Stimulated activated CD8-positive, alpha-beta memory T cell treated with anti-CD3 and anti-CD28 coated beads, Interleukin-15, amount 100 ng/mL, for 48 hours (primary cell): ENCODE data around the gene MARCHF3.
"Not testable (repeated sequence)": the region's sequence is repeated elsewhere in the genome, so short reads cannot be mapped to it uniquely, and the experiment has no call there.

ENCODE experiments used
- DNase-seq, 2 donors: peaks; one replicate each; pipeline ENCODE4 v3.0.0-alpha.2; 2020; ENCODE audit warnings: low read depth in 2 of 2

MARCHF3 gene

DNA sequence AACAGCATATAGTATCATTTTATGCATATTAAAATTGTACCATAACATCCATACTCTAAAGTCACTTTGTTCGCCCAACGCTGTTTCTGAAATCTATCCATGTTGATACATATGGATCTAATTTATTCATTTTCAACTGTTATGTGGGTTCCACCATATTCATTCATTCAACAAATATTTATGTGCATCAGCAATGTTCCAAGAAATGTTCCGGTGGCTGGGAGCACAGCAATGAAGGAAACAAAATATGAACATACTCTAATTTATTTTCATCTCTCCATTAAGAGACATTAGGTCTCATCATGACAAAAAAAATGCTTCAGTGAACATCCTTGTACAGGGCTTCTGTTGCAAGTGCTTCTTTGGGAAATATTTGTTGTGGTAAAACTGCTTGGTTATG is 75.4 kb downstream of the MARCHF3 start:
- DNase-seq = no peak

- DNase-seq = no peak
Observed at GRCh38 chr5:126953640-126954039, 76.7 kb downstream of the MARCHF3 start.

GRCh38 chr5:126949475-126949874 is 80.9 kb downstream of the MARCHF3 start:
- DNase-seq = no peak

GRCh38 chr5:126948453-126948852 is 81.9 kb downstream of the MARCHF3 start:
- no peak for DNase-seq

GRCh38 chr5:126948011-126948355 is 82.4 kb downstream of the MARCHF3 start:
- no peak for DNase-seq

- no peak for DNase-seq
Observed at GRCh38 chr5:126947146-126948010, 83.0 kb downstream of the MARCHF3 start.

DNA sequence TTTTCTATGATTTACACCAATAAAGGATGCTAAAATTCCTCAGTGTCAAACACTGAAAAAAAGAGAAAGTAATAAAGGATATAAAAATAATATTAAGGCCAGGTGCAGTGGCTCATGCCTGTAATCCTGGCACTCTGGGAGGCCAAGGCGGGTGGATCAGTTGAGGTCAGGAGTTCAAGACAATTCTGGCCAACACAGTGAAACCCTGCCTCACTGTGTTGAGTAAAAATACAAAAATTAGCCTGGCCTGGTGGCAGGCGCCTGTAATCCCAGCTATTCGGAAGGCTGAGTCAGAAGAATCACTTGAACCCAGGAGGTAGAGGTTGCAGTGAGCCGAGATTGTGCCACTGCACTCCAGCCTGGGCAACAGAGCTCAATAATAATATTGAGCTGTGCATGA is 87.5 kb downstream of the MARCHF3 start:
- not testable (repeated sequence) for DNase-seq

DNA sequence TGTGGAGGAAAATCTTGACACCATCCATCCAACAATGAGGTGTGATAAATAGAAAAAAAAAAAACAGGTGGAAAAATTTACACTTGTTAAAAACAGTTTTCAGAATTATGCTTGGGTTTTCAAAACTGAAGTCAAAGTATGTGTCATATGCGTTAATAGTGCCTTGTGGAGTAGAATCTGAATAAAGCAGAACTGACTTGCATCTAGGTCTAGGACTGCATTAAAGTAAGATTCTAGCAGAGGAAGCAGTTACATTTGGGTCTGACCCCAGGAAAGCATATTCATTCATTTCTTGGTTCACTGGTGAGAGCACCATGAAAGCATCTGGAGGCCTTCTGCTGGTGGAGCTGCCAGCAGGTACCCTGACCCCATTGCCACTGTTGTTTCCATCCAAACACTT is 89.0 kb downstream of the MARCHF3 start:
- no peak for DNase-seq

GRCh38 chr5:126939887-126940286 is 90.5 kb downstream of the MARCHF3 start:
- no peak for DNase-seq

DNA sequence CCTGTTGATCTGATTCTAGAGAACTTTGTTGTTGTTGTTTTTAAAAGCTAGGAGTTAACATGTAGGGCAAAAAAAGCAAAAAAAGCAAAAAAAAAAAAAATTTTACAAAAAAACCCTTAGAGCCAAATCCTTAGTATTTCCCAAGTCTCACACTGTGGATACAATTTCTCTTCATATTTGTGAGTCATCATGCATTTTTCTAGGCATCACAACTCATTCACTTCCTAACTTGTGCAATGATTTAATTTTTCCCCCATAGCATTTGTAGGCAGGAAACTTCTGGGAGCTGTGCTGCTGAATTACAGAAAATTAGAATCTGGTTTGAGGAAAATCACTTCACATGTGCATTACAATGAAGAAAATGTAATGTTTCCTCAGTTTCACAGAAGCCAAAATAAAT is 91.9 kb downstream of the MARCHF3 start:
- no peak for DNase-seq

GRCh38 chr5:126937771-126938170 is 92.6 kb downstream of the MARCHF3 start:
- no peak for DNase-seq

DNA sequence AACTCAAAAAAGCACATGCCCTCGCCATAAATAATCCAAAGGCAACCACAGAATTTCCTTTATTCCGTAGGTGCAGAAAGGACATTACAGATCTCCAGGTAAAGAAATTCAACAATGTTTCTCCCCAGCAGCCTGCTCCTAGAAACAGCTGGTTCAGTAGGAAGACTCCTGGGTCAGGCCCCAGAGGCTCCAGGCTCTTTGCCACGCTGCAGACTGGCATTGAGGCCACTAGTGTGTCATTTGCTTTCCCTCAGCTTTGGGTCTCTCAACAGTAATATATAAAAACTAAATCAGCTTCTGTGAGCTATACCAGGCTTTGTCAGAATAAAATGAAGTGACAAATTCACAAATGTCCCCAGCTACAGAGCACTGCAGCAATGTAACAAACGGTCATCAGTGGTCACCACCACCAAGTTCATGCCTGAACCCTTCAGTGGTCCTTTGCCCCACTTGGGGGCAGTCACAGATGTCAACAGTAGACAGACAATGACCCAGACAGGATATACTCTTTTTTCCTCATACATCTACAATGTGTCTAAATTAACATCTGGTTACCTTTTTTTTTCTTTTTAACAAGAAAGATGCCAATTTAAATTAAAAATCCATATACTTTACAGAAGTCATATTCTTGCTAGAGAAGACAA is 93.5 kb downstream of the MARCHF3 start:
- DNase-seq = no peak

DNA sequence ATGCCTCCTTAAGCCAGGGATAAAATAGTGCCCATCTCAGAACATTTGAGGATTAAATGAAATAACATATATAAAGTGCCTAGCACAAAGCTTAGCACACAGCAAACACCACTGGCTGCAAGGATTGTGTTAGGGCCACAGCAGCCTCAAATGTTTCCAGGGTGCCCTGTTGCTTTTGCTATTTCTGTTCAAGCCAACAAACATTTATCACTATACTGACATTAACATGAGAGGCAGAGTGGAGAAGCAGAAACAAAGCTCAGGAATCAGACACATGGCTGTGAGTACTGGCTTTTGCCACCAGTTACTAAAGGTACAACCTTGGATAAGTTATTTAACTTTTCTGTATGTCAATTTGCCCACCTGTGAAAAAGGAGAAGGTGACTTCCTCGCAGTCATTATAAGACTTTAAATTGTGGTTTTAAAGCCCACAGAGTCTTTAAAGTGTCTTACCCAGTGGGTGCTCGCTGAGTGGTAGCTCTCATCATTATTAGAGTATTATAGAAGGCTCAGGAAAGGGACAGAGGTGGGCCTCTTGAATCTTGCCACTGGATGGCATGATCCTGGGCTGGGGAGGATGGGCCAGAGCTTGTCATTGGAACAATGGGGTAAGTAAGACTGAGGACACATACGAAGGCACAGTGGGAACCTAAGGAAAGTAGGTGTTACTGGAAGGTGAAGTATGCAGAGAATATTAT is 98.2 kb downstream of the MARCHF3 start:
- DNase-seq = no peak

GRCh38 chr5:126928041-126928440 is 102.3 kb downstream of the MARCHF3 start:
- no peak for DNase-seq

- DNase-seq = no peak
Observed at GRCh38 chr5:126927429-126927828, 102.9 kb downstream of the MARCHF3 start.

- no peak for DNase-seq
Observed at GRCh38 chr5:126926187-126926586, 104.2 kb downstream of the MARCHF3 start.

- no peak for DNase-seq
Observed at GRCh38 chr5:126925482-126925881, 104.9 kb downstream of the MARCHF3 start.

- no peak for DNase-seq
Observed at GRCh38 chr5:126924331-126925033, 105.9 kb downstream of the MARCHF3 start.

DNA sequence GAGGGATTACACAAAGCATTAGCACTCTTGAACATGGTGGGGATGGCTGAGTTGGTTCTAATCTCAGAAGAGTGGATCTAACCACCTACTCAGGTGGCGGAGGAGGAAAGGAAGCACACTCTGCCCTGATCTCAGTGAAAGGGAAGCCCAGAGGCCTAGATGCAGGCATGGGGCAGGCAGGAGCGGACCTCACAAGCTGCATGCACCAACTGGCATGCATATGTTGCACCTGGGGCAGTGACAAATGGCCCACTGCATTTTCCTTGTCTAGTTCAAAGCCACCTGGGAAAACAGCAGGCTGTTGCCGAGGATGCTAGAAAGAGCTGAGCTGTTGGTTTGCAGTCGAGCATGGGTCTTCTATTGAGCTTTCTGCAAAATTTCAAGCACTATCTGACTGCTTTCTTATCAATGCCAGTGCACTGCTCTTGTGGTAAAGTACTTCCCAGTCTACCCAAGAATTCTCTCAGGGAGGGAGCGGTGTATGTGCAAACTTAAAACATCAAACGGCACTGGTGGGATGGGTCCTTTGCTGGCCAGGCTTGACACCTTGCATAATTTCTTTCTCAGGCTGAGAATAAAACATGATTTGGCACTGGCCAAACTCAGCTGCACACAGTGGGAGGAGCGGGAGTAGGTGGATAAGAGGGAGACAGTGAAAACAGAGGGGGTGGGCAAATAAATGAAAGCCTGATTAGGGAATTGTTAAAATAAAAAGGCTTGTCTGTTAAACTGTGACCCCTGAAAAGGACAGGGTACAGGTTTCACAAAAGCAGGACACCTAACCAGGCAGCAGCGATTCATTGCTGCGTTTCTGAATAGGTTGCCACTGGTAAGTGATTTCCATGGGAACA is 108.9 kb downstream of the MARCHF3 start:
- no peak for DNase-seq

DNA sequence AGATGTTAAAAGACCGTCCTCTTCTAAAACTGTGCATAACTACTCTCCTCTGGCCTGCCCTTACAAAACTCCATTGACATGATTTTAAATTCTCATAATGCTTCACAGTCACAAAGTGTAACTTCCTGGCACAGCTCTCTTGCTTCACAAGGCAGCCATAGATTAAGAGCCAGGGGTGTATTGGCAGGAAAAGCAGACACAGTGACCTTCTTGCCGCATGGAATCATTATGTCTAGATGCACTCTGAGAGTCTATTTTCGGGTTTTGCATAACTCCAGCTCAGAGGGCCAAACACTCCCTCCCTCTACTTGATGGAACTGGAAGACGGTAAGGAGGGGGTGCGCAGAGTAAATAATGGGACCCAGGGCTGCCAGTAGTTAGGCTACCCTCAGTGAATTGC is 110.1 kb downstream of the MARCHF3 start:
- DNase-seq = no peak

GRCh38 chr5:126919566-126919965 is 110.8 kb downstream of the MARCHF3 start:
- DNase-seq = no peak
